Smooth muscle cell (in vitro differentiated cells): ENCODE results near the gene TARS1. TPM values are rescaled to one million over a fixed set of nuclear protein-coding genes. Genes with fewer than 3 reads are reported as not detected.
A peak's percentile ranks its signal among the peaks of the same experiment; 100 is the strongest.

ENCODE experiments used
- DNase-seq: peaks from one replicate; lab custom pipeline; 2025; ENCODE audit not compliant: unreplicated experiment; lab: John Stamatoyannopoulos, UW
- H2AFZ ChIP-seq: fragments of 200-600 bp; sonication (generic); 2 replicates; pipeline ENCODE4 v1.6.0; 2016; ENCODE audit warnings: antibody characterized with exemption, low read depth, mild to moderate bottlenecking
- H3F3A ChIP-seq: fragments of 200-600 bp; sonication (generic); 2 replicates; pipeline ENCODE4 v1.6.0; 2017; ENCODE audit warnings: antibody characterized with exemption, low read depth
- H3K27ac ChIP-seq: fragments of 200-600 bp; sonication (generic); 2 replicates; pipeline ENCODE4 v1.5.1; 2016; ENCODE audit warnings: low read depth, mild to moderate bottlenecking
- H3K27me3 ChIP-seq: fragments of 200-600 bp; sonication (generic); 2 replicates; pipeline ENCODE4 v1.6.1; 2016; ENCODE audit warnings: low read depth, mild to moderate bottlenecking
- H3K36me3 ChIP-seq: fragments of 200-600 bp; sonication (generic); 2 replicates; pipeline ENCODE4 v1.5.1; 2016; ENCODE audit warnings: low read depth
- H3K4me1 ChIP-seq: fragments of 200-600 bp; sonication (generic); 2 replicates; pipeline ENCODE4 v1.5.1; 2016; ENCODE audit warnings: low read depth
- H3K4me2 ChIP-seq: fragments of 200-600 bp; sonication (generic); 2 replicates; pipeline ENCODE4 v1.6.0; 2016; ENCODE audit warnings: mild to moderate bottlenecking
- H3K4me3 ChIP-seq: fragments of 200-600 bp; sonication (generic); 2 replicates; pipeline ENCODE4 v1.5.1; 2016; ENCODE audit warnings: mild to moderate bottlenecking
- H3K79me2 ChIP-seq: fragments of 200-600 bp; sonication (generic); 2 replicates; pipeline ENCODE4 v1.6.0; 2016; ENCODE audit warnings: low read depth, mild to moderate bottlenecking
- H3K9ac ChIP-seq: fragments of 200-600 bp; sonication (generic); 2 replicates; pipeline ENCODE4 v1.6.0; 2016; ENCODE audit warnings: low read depth
- H3K9me3 ChIP-seq: fragments of 200-600 bp; sonication (generic); replicated peaks from 2 replicates; pipeline ENCODE4 v1.5.1; 2016; ENCODE audit warnings: low read depth
- H4K20me1 ChIP-seq: fragments of 200-600 bp; sonication (generic); 2 replicates; pipeline ENCODE4 v1.6.0; 2016; ENCODE audit warnings: low read depth
- CTCF ChIP-seq: fragments of 200-600 bp; sonication (generic); IDR thresholded peaks from 2 replicates; pipeline ENCODE4 v1.5.1; 2017; ENCODE audit warnings: borderline replicate concordance, mild to moderate bottlenecking, antibody characterized with exemption; ENCODE audit not compliant: insufficient read depth, poor library complexity, severe bottlenecking
- WGBS: methylation state at CpG from one replicate; pipeline ENCODE4 v1.1.7; 2016; ENCODE audit warnings: low lambda C conversion rate; 5-methylcytosine and 5-hydroxymethylcytosine counted together
- polyA plus RNA-seq: library from polyadenylated mRNA; unstranded; fragments of >200 nt; fragmentation: Nextera tagmentation; extraction: Ambion mirVana; gene quantifications from 2 replicates; pipeline ENCODE4 v1.2.1, GENCODE V29; 2016
- total RNA-seq: library from RNA; depleted of rRNA; stranded (reverse); fragments of >200 nt; gene quantifications from 2 replicates; pipeline ENCODE4 v1.2.3, GENCODE V29; 2014

The TARS1 gene
- total and polyA plus RNA-seq, 2 experiments from 2014 or later, result 120 to 217 TPM

DNA sequence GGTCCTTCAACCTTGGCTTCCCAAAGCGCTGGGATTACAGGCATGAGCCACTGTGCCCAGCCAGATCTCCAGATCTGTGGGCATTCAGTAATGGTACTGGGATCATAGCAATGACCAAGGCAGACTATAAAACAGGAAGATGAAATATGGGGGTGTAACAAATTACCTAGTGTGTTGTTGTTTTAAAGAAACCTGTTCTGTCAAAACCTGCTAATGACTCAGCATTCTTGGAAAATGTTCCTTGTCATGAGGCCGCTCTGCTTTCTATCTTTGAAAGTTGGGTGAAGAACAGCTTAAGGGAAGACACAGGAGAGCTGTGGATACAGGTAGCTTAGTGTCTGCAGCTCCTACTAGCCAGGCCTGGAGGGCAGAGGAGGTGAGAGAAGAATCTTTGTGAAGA, 19.4 kb downstream of the TARS1 start:
- DNase-seq, result no peak
- no peak for TF ChIP-seq CTCF
- WGBS, result 86% methylated on average over 2 of the region's 2 CpGs
- peaks cover 19% of the 10 kb centered on the region for H3K79me2 ChIP-seq
- H3K27me3 ChIP-seq, result no peaks in the 10 kb centered on the region
- peaks cover 5% of the 10 kb centered on the region for H3F3A ChIP-seq
- H3K27ac ChIP-seq, result peak overlapping the region; percentile 36
- peaks cover 34% of the 10 kb centered on the region for H4K20me1 ChIP-seq
- no peak overlapping the region for H3K4me2 ChIP-seq
- no peak overlapping the region for H2AFZ ChIP-seq
- H3K4me3 ChIP-seq, result no peak overlapping the region
- peaks cover 81% of the 10 kb centered on the region for H3K36me3 ChIP-seq
- H3K9ac ChIP-seq, result no peak overlapping the region
- no peaks in the 10 kb centered on the region for H3K9me3 ChIP-seq
- no peaks in the 10 kb centered on the region for H3K4me1 ChIP-seq

GRCh38 chr5:33462456-33462855, 21.7 kb downstream of the TARS1 start:
- no peak overlapping the region for H3K4me3 ChIP-seq
- TF ChIP-seq CTCF, result no peak
- no peak overlapping the region for H3K27ac ChIP-seq
- 83% methylated on average over 3 of the region's 3 CpGs for WGBS
- H3K27me3 ChIP-seq, result no peaks in the 10 kb centered on the region
- H3F3A ChIP-seq, result peaks cover 5% of the 10 kb centered on the region
- DNase-seq, result no peak
- H3K79me2 ChIP-seq, result peaks cover 9% of the 10 kb centered on the region
- H4K20me1 ChIP-seq, result peaks cover 19% of the 10 kb centered on the region
- no peak overlapping the region for H3K9ac ChIP-seq
- no peaks in the 10 kb centered on the region for H3K9me3 ChIP-seq
- H3K4me2 ChIP-seq, result no peak overlapping the region
- H3K4me1 ChIP-seq, result no peaks in the 10 kb centered on the region
- H3K36me3 ChIP-seq, result peaks cover 83% of the 10 kb centered on the region
- H2AFZ ChIP-seq, result no peak overlapping the region

DNA sequence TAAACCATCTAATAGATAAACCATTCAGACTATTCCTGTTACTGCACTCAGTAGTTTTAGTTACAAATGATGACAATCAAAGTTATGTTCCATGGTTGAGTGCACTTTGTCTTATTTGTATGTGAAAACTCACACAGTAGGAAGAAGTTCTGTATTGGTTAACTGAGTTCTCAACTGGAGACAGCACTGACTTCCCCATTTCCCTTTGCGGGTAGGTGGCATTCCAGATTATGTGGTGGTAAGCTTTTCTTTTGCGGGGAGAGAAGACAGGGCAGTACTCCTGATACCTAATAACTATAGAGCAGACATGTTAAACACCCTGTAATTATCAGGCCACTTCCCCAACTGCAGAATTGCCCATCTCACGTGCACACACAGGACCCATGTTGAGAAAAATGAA, 24.4 kb downstream of the TARS1 start:
- H4K20me1 ChIP-seq, result peaks cover 25% of the 10 kb centered on the region
- H3K4me3 ChIP-seq, result no peak overlapping the region
- H2AFZ ChIP-seq, result no peak overlapping the region
- no peaks in the 10 kb centered on the region for H3K9me3 ChIP-seq
- H3K4me1 ChIP-seq, result no peaks in the 10 kb centered on the region
- WGBS, result 93% methylated on average over 3 of the region's 3 CpGs
- no peaks in the 10 kb centered on the region for H3K27me3 ChIP-seq
- H3F3A ChIP-seq, result peaks cover 5% of the 10 kb centered on the region
- peaks cover 9% of the 10 kb centered on the region for H3K79me2 ChIP-seq
- TF ChIP-seq CTCF, result no peak
- H3K9ac ChIP-seq, result no peak overlapping the region
- no peak overlapping the region for H3K27ac ChIP-seq
- DNase-seq, result no peak
- peaks cover 77% of the 10 kb centered on the region for H3K36me3 ChIP-seq
- no peak overlapping the region for H3K4me2 ChIP-seq

GRCh38 chr5:33468775-33469435, 28.1 kb downstream of the TARS1 start:
- Histone ChIP-seq H3K27me3 (no peaks in the 10 kb centered on the region), H3K4me1 (no peaks in the 10 kb centered on the region), H3K36me3 (peaks cover 62% of the 10 kb centered on the region), H3K4me3 (no peak overlapping the region), H3K79me2 (no peaks in the 10 kb centered on the region), H2AFZ (no peak overlapping the region), H3K27ac (no peak overlapping the region), H3K9ac (no peak overlapping the region), H3F3A (peaks cover 7% of the 10 kb centered on the region), H3K4me2 (no peak overlapping the region), H4K20me1 (peaks cover 18% of the 10 kb centered on the region), H3K9me3 (no peaks in the 10 kb centered on the region)
- no peak for DNase-seq
- no peak for TF ChIP-seq CTCF
- WGBS, result 88% methylated on average over 9 of the region's 9 CpGs
